Measurements from ENCODE around the gene FGA.
"Not testable (repeated sequence)": the region's sequence is repeated elsewhere in the genome, so short reads cannot be mapped to it uniquely, and the experiment has no call there.

The FGA gene

DNA sequence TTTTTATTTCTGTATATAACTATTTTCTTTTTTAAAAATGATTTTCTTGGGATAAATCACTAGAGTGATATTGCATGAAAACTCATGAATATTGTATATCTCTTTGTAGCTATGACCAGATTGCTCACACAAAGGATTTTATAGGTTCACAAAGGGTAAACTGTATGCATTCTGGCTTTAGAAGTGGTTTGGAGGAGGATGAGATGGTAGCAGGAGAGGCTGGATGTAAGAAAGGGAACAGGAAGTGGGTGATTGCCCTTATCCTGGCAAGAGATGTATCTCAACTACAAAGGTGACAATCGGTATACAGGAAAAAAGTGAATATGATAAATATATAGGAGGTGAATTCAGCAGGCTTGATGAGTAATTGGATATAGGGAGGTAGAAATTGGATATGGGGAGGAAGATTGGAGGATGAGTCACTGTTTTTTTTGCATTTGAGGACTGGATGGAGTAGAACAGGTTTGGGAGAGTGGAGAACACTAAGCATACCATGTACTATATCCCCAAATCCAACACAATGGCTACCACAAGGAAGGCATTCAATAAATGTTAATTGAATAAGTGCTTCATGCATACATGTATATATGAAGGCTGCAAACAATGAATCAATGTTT is 12.0 kb upstream of the FGA start:
- no peak for DNase-seq
- H3K36me3 Mint-ChIP-seq (ENCODE audit: insufficient read depth): no peaks in the 10 kb centered on the region
- H3K27ac Mint-ChIP-seq: no peak overlapping the region
- H3K9me3 Mint-ChIP-seq: no peaks in the 10 kb centered on the region
- ATAC-seq (replicated peaks): no peak
- peaks cover 37 to 45% of the 10 kb centered on the region in 2 donors for H3K27me3 Mint-ChIP-seq
- H3K4me3 Mint-ChIP-seq: no peak overlapping the region
- H3K4me1 Mint-ChIP-seq (ENCODE audit: low read depth in 2 of 2): no peaks in the 10 kb centered on the region

GRCh38 chr4:154597798-154598774 is 7.5 kb upstream of the FGA start:
- H3K27ac Mint-ChIP-seq: no peak overlapping the region
- H3K9me3 Mint-ChIP-seq: no peaks in the 10 kb centered on the region
- H3K4me1 Mint-ChIP-seq (ENCODE audit: low read depth in 2 of 2): no peaks in the 10 kb centered on the region
- no peak overlapping the region for H3K4me3 Mint-ChIP-seq
- peaks cover 38 to 43% of the 10 kb centered on the region in 2 donors for H3K27me3 Mint-ChIP-seq
- ATAC-seq (replicated peaks): no peak
- H3K36me3 Mint-ChIP-seq (ENCODE audit: insufficient read depth): no peaks in the 10 kb centered on the region
- no peak for DNase-seq

DNA sequence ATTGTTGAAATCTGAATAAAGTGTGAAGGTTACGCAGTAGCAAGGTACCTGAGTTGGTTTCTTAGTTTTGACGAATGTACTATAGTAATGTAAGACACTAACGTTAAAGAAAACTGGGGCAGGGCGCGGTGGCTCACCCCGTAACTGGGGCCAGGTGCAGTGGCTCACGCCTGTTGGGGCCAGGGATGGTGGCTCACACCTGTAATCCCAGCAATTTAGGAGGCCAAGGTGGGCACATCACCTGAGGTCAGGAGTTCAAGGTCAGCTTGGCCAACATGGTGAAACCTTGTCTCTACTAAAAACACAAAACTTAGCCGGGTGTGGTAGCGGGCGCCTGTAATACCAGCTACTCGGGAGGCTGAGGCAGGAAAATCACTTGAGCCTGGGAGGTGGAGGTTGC is 6.7 kb upstream of the FGA start:
- not testable (repeated sequence) for H3K36me3 Mint-ChIP-seq (ENCODE audit: insufficient read depth); H3K4me1 Mint-ChIP-seq (ENCODE audit: low read depth in 2 of 2); ATAC-seq (replicated peaks); DNase-seq; H3K4me3 Mint-ChIP-seq; H3K9me3 Mint-ChIP-seq; H3K27ac Mint-ChIP-seq
- H3K27me3 Mint-ChIP-seq: peaks cover 30 to 43% of the 10 kb centered on the region in 2 donors

- Mint-ChIP-seq H3K27me3 (peaks cover 29 to 38% of the 10 kb centered on the region in 2 donors), H3K36me3 (ENCODE audit: insufficient read depth) (no peaks in the 10 kb centered on the region), H3K4me1 (ENCODE audit: low read depth in 2 of 2) (no peaks in the 10 kb centered on the region), H3K9me3 (no peaks in the 10 kb centered on the region), H3K27ac (no peak overlapping the region), H3K4me3 (no peak overlapping the region)
- DNase-seq (no peak), ATAC-seq (replicated peaks) (no peak)
Observed at GRCh38 chr4:154595807-154596206, 5.3 kb upstream of the FGA start.

GRCh38 chr4:154594343-154594742 is 3.8 kb upstream of the FGA start:
- peaks cover 31 to 43% of the 10 kb centered on the region in 2 donors for H3K27me3 Mint-ChIP-seq
- H3K27ac Mint-ChIP-seq; H3K4me1 Mint-ChIP-seq (ENCODE audit: low read depth in 2 of 2); H3K36me3 Mint-ChIP-seq (ENCODE audit: insufficient read depth); DNase-seq; ATAC-seq (replicated peaks); H3K9me3 Mint-ChIP-seq; H3K4me3 Mint-ChIP-seq: not testable (repeated sequence)

- Mint-ChIP-seq H3K36me3 (ENCODE audit: insufficient read depth) (no peaks in the 10 kb centered on the region), H3K27ac (no peak overlapping the region), H3K27me3 (peaks cover 33 to 47% of the 10 kb centered on the region in 2 donors), H3K4me1 (ENCODE audit: low read depth in 2 of 2) (no peaks in the 10 kb centered on the region), H3K4me3 (no peak overlapping the region), H3K9me3 (no peaks in the 10 kb centered on the region)
- DNase-seq (no peak), ATAC-seq (replicated peaks) (no peak)
Observed at GRCh38 chr4:154593868-154594267, 3.3 kb upstream of the FGA start.

DNA sequence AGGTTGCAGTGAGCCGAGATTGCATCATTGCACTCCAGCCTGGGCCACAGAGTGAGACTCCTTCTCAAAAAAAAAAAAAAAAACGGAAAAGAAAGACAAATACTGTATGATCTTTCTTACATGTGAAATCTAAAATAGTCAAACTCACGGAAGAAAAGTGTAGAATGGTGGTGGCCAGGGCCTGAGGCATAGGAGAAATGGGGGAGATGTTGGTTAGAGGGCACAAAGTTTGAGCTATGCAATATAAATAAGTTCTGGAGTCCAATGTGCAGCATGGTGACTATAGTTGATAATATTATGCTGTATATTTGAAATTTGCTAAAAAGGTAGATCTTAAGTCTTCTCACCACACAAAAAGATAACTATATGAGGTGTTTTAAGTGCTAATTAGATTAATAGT is 1.3 kb upstream of the FGA start:
- Mint-ChIP-seq H3K4me1 (ENCODE audit: low read depth in 2 of 2) (no peaks in the 10 kb centered on the region), H3K4me3 (no peak overlapping the region), H3K36me3 (ENCODE audit: insufficient read depth) (no peaks in the 10 kb centered on the region), H3K27me3 (peaks cover 41 to 42% of the 10 kb centered on the region in 2 donors), H3K27ac (no peak overlapping the region), H3K9me3 (no peaks in the 10 kb centered on the region)
- ATAC-seq (replicated peaks) (no peak), DNase-seq (no peak)

GRCh38 chr4:154589296-154590197 is 995 bp downstream of the FGA start:
- DNase-seq: no peak
- peaks cover 49 to 52% of the 10 kb centered on the region in 2 donors for H3K27me3 Mint-ChIP-seq

GRCh38 chr4:154588198-154588597 is 2.3 kb downstream of the FGA start:
- Mint-ChIP-seq H3K27ac (no peak overlapping the region), H3K27me3 (peaks cover 41 to 43% of the 10 kb centered on the region in 2 donors), H3K4me1 (ENCODE audit: low read depth in 2 of 2) (no peaks in the 10 kb centered on the region), H3K9me3 (no peaks in the 10 kb centered on the region), H3K4me3 (no peak overlapping the region), H3K36me3 (ENCODE audit: insufficient read depth) (no peaks in the 10 kb centered on the region)
- ATAC-seq (replicated peaks) (no peak), DNase-seq (no peak)

More at GRCh38 chr4:154589296-154590197, 995 bp downstream of the FGA start:
- Mint-ChIP-seq H3K9me3 (no peaks in the 10 kb centered on the region), H3K27ac (no peak overlapping the region), H3K4me3 (no peak overlapping the region), H3K4me1 (ENCODE audit: low read depth in 2 of 2) (no peaks in the 10 kb centered on the region), H3K36me3 (ENCODE audit: insufficient read depth) (no peaks in the 10 kb centered on the region)
- ATAC-seq (replicated peaks): no peak

- no peaks in the 10 kb centered on the region for H3K36me3 Mint-ChIP-seq (ENCODE audit: insufficient read depth)
- no peak overlapping the region for H3K4me3 Mint-ChIP-seq
- ATAC-seq (replicated peaks) (no peak), DNase-seq (no peak)
- H3K9me3 Mint-ChIP-seq: no peaks in the 10 kb centered on the region
- no peak overlapping the region for H3K27ac Mint-ChIP-seq
- H3K27me3 Mint-ChIP-seq: peaks cover 32 to 41% of the 10 kb centered on the region in 2 donors
- no peaks in the 10 kb centered on the region for H3K4me1 Mint-ChIP-seq (ENCODE audit: low read depth in 2 of 2)
Observed at GRCh38 chr4:154586296-154587033, 4.1 kb downstream of the FGA start.

DNA sequence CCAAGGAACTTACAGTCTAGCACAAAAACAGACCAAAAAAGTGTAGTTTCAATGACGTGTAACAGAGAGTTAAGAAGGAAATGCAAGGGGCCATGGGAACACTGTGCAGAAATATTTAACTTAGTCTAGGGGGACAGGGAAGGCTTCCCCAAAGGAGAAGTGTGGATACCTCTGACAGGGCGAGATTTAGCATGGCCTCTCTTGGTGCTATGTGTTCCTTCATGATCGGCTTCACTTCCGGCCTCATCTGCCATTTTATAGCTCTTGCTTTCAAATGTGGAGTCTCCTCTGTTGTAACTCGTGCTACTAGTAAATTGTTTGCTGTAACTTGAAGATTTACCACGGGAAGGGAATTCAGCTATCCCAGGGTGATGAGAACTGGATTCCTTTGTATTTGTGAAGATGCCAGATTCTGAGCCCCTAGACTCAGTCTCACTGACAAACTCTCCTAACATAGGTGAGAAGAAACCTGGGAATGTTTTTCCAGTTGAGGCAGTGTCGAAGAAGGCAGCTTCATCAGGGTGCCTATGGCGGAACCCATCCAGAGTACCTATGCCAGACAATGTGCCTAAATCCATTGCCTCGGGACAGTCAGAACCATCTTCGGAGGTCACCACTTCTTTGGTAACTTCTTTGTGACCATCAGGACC is 5.0 kb downstream of the FGA start:
- H3K27me3 Mint-ChIP-seq: peaks cover 31 to 33% of the 10 kb centered on the region in 2 donors
- no peaks in the 10 kb centered on the region for H3K9me3 Mint-ChIP-seq
- ATAC-seq (replicated peaks) (no peak), DNase-seq (no peak)
- H3K36me3 Mint-ChIP-seq (ENCODE audit: insufficient read depth): no peaks in the 10 kb centered on the region
- no peaks in the 10 kb centered on the region for H3K4me1 Mint-ChIP-seq (ENCODE audit: low read depth in 2 of 2)
- H3K27ac Mint-ChIP-seq: no peak overlapping the region
- no peak overlapping the region for H3K4me3 Mint-ChIP-seq

DNA sequence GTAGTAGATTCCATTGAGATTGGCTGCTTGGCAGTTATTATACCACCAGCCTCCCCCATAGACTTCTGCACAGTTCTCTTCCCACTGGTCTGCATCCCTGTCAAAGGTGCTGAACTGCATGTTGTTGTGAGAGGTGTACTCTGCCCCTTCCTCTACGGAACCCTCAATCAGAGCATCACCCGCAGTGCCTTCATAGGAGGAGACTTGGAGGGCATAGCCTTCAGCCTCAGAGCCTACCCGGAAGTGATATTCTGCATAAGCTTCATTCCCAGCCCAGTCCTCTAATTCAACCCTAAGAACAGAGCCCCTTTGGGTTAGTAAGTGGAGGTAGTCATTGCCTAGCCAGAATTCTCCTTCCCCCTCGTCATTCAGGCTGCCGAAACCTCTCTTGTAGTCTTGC is 6.3 kb downstream of the FGA start:
- H3K27me3 Mint-ChIP-seq: peaks cover 18 to 22% of the 10 kb centered on the region in 2 donors
- H3K36me3 Mint-ChIP-seq (ENCODE audit: insufficient read depth): no peaks in the 10 kb centered on the region
- H3K4me3 Mint-ChIP-seq: no peak overlapping the region
- DNase-seq (no peak), ATAC-seq (replicated peaks) (no peak)
- H3K9me3 Mint-ChIP-seq: no peaks in the 10 kb centered on the region
- H3K27ac Mint-ChIP-seq: no peak overlapping the region
- H3K4me1 Mint-ChIP-seq (ENCODE audit: low read depth in 2 of 2): no peaks in the 10 kb centered on the region

All from effector memory CD8-positive, alpha-beta T cell (primary cell).